Measurements from ENCODE around the gene ST3GAL2. TPM values are rescaled to one million over a fixed set of nuclear protein-coding genes. Genes with fewer than 3 reads are reported as not detected.

The ST3GAL2 gene
- total and polyA plus RNA-seq, 9 of the 15 experiments (the other 6 are each of a cell fraction or from before 2014, with no cell fraction given) = 1.5 to 108 (median 34.3) TPM

DNA sequence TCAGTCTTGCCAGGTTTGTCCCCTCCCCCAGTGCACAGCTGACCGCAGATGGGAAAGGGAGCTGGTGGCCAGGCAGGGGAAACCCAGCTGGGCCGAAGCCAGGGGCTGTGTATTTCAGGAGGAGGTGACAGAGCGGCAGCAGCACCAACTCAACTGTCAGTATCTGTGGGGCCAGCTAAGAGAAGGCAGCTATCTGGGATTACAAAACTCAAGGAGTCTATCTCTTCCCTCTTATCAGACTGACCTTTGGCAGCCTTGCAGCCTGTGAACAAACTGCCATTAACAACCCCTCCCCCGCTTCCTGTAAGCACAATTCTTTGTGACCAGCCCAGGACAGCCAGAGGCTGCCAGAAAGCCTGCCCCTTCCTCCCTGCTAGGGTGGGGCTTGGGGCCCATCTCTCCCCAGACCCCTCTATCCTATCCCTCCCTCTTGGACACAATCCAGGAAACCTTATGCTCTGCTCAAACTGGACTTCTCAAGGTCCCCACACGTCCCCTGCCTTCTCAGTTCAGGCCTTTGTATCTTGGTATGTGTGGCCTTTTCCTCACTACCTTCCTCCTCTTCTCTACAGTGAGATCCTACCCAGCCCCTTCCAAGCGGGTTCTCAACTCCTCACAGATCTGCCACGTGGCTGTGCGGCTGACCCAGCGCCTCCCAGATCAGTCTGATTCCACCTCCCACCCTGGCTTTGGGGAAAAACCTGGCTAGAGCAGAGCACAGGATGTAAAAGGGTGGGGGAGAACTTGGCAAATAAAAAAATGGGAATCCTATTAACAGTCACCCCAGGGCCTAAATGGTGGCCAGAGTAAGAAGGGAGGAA is 10.5 kb downstream of the ST3GAL2 start (continued):
- TF ChIP-seq, protein P1, sequence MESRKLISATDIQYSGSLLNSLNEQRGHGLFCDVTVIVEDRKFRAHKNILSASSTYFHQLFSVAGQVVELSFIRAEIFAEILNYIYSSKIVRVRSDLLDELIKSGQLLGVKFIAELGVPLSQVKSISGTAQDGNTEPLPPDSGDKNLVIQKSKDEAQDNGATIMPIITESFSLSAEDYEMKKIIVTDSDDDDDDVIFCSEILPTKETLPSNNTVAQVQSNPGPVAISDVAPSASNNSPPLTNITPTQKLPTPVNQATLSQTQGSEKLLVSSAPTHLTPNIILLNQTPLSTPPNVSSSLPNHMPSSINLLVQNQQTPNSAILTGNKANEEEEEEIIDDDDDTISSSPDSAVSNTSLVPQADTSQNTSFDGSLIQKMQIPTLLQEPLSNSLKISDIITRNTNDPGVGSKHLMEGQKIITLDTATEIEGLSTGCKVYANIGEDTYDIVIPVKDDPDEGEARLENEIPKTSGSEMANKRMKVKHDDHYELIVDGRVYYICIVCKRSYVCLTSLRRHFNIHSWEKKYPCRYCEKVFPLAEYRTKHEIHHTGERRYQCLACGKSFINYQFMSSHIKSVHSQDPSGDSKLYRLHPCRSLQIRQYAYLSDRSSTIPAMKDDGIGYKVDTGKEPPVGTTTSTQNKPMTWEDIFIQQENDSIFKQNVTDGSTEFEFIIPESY (CRISPR knock-in tag; IDR thresholded peaks at IDR 0.05) = peak; percentile 88
- TF ChIP-seq RFX5 (IDR thresholded peaks at IDR 0.05; ENCODE audit: low read depth, low read length) (no peak), GTF2E2 (tag; IDR thresholded peaks at IDR 0.05) (no peak; the same call in 1 of the 2 replicates), MEIS2 (IDR thresholded peaks at IDR 0.05; ENCODE audit: partially characterized antibody) (peak; percentile 95), NFIX (CRISPR knock-in tag; IDR thresholded peaks at IDR 0.05; ENCODE audit: low read depth) (no peak), RHOXF2B (CRISPR knock-in tag; conservative IDR thresholded peaks at IDR 0.05) (no peak), RUNX1 (IDR thresholded peaks at IDR 0.05; ENCODE audit: low read depth) (peak; percentile 95), ZNF644 (tag; IDR thresholded peaks at IDR 0.05; ENCODE audit: low read depth) (no peak; the same call in 1 of the 2 replicates), CTBP1 (IDR thresholded peaks at IDR 0.05; ENCODE audit: borderline replicate concordance) (peak; percentile 98), NRF1 (conservative IDR thresholded peaks at IDR 0.05 in 1 of 2, IDR thresholded peaks at IDR 0.05 in 1 of 2) (peak; percentile 45 to 63), HDAC8 (tag; IDR thresholded peaks at IDR 0.05) (peak; percentile 34)
- TF ChIP-seq, protein P2, sequence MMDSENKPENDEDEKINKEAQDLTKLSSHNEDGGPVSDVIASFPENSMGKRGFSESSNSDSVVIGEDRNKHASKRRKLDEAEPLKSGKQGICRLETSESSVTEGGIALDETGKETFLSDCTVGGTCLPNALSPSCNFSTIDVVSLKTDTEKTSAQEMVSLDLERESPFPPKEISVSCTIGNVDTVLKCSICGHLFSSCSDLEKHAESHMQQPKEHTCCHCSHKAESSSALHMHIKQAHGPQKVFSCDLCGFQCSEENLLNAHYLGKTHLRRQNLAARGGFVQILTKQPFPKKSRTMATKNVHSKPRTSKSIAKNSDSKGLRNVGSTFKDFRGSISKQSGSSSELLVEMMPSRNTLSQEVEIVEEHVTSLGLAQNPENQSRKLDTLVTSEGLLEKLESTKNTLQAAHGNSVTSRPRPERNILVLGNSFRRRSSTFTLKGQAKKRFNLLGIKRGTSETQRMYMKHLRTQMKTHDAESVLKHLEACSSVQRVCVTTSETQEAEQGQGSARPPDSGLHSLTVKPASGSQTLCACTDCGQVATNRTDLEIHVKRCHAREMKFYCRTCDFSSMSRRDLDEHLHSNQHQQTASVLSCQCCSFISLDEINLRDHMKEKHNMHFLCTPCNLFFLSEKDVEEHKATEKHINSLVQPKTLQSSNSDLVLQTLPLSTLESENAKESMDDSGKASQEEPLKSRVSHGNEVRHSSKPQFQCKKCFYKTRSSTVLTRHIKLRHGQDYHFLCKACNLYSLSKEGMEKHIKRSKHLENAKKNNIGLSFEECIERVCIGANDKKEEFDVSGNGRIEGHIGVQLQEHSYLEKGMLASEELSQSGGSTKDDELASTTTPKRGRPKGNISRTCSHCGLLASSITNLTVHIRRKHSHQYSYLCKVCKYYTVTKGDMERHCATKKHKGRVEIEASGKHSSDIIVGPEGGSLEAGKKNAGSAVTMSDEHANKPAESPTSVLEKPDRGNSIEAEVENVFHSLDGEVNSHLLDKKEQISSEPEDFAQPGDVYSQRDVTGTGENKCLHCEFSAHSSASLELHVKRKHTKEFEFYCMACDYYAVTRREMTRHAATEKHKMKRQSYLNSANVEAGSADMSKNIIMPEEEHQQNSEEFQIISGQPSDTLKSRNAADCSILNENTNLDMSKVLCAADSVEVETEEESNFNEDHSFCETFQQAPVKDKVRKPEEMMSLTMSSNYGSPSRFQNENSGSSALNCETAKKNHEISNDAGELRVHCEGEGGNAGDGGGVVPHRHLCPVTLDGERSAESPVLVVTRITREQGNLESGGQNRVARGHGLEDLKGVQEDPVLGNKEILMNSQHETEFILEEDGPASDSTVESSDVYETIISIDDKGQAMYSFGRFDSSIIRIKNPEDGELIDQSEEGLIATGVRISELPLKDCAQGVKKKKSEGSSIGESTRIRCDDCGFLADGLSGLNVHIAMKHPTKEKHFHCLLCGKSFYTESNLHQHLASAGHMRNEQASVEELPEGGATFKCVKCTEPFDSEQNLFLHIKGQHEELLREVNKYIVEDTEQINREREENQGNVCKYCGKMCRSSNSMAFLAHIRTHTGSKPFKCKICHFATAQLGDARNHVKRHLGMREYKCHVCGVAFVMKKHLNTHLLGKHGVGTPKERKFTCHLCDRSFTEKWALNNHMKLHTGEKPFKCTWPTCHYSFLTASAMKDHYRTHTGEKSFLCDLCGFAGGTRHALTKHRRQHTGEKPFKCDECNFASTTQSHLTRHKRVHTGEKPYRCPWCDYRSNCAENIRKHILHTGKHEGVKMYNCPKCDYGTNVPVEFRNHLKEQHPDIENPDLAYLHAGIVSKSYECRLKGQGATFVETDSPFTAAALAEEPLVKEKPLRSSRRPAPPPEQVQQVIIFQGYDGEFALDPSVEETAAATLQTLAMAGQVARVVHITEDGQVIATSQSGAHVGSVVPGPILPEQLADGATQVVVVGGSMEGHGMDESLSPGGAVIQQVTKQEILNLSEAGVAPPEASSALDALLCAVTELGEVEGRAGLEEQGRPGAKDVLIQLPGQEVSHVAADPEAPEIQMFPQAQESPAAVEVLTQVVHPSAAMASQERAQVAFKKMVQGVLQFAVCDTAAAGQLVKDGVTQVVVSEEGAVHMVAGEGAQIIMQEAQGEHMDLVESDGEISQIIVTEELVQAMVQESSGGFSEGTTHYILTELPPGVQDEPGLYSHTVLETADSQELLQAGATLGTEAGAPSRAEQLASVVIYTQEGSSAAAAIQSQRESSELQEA (IDR thresholded peaks at IDR 0.05; ENCODE audit: low read depth) = no peak
- TF ChIP-seq, protein P3, sequence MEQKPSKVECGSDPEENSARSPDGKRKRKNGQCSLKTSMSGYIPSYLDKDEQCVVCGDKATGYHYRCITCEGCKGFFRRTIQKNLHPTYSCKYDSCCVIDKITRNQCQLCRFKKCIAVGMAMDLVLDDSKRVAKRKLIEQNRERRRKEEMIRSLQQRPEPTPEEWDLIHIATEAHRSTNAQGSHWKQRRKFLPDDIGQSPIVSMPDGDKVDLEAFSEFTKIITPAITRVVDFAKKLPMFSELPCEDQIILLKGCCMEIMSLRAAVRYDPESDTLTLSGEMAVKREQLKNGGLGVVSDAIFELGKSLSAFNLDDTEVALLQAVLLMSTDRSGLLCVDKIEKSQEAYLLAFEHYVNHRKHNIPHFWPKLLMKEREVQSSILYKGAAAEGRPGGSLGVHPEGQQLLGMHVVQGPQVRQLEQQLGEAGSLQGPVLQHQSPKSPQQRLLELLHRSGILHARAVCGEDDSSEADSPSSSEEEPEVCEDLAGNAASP (IDR thresholded peaks at IDR 0.05) = no peak

Data from K562 (cell line).